Measurements from ENCODE around the gene BCKDHB.
"Not testable (repeated sequence)": the region's sequence is repeated elsewhere in the genome, so short reads cannot be mapped to it uniquely, and the experiment has no call there.

The BCKDHB gene

GRCh38 chr6:80106418-80107235 lies at the start of gene BCKDHB:
TSS of gene BCKDHB (plus strand) at chr6:80106671. CDS start at chr6:80106694, 23 bp downstream.
- peak; percentile 98 for DNase-seq (ENCODE audit: low spot score)

GRCh38 chr6:80060774-80061173 lies 45.7 kb upstream of the BCKDHB start:
- no peak for DNase-seq (ENCODE audit: low spot score)

- not testable (repeated sequence) for DNase-seq (ENCODE audit: low spot score)
Observed at GRCh38 chr6:80068146-80068545, 38.3 kb upstream of the BCKDHB start.

- not testable (repeated sequence) for DNase-seq (ENCODE audit: low spot score)
Observed at GRCh38 chr6:80070431-80070830, 36.0 kb upstream of the BCKDHB start.

- no peak for DNase-seq (ENCODE audit: low spot score)
Observed at GRCh38 chr6:80077067-80077466, 29.4 kb upstream of the BCKDHB start.

GRCh38 chr6:80088637-80089036 lies 17.8 kb upstream of the BCKDHB start:
- DNase-seq (ENCODE audit: low spot score), result no peak

- DNase-seq (ENCODE audit: low spot score), result no peak
Observed at GRCh38 chr6:80091506-80091905, 15.0 kb upstream of the BCKDHB start.

- DNase-seq (ENCODE audit: low spot score), result peak; percentile 33
Observed at GRCh38 chr6:80094017-80094416, 12.5 kb upstream of the BCKDHB start.

- DNase-seq (ENCODE audit: low spot score), result no peak
Observed at GRCh38 chr6:80095600-80095999, 10.9 kb upstream of the BCKDHB start.

- no peak for DNase-seq (ENCODE audit: low spot score)
Observed at GRCh38 chr6:80098392-80098791, 8.1 kb upstream of the BCKDHB start.

- no peak for DNase-seq (ENCODE audit: low spot score)
Observed at GRCh38 chr6:80104520-80104919, 2.0 kb upstream of the BCKDHB start.

GRCh38 chr6:80105972-80106417 lies 476 bp upstream of the BCKDHB start:
- DNase-seq (ENCODE audit: low spot score), result no peak

- DNase-seq (ENCODE audit: low spot score), result not testable (repeated sequence)
Observed at GRCh38 chr6:80122576-80122975, 16.1 kb downstream of the BCKDHB start.

GRCh38 chr6:80126657-80127345 lies 20.3 kb downstream of the BCKDHB start:
- DNase-seq (ENCODE audit: low spot score), result no peak

GRCh38 chr6:80129485-80129884 lies 23.0 kb downstream of the BCKDHB start:
- no peak for DNase-seq (ENCODE audit: low spot score)

GRCh38 chr6:80133020-80133419 lies 26.5 kb downstream of the BCKDHB start:
- DNase-seq (ENCODE audit: low spot score), result peak; percentile 56

- DNase-seq (ENCODE audit: low spot score), result no peak
Observed at GRCh38 chr6:80134065-80134464, 27.6 kb downstream of the BCKDHB start.

GRCh38 chr6:80142586-80142985 lies 36.1 kb downstream of the BCKDHB start:
- no peak for DNase-seq (ENCODE audit: low spot score)

GRCh38 chr6:80143419-80143937 lies 37.0 kb downstream of the BCKDHB start:
- DNase-seq (ENCODE audit: low spot score), result peak; percentile 55

GRCh38 chr6:80144753-80145315 lies 38.4 kb downstream of the BCKDHB start:
- no peak for DNase-seq (ENCODE audit: low spot score)

GRCh38 chr6:80145509-80145908 lies 39.0 kb downstream of the BCKDHB start:
- no peak for DNase-seq (ENCODE audit: low spot score)

- no peak for DNase-seq (ENCODE audit: low spot score)
Observed at GRCh38 chr6:80145921-80146320, 39.5 kb downstream of the BCKDHB start.

GRCh38 chr6:80148220-80148619 lies 41.7 kb downstream of the BCKDHB start:
- no peak for DNase-seq (ENCODE audit: low spot score)

Measured in kidney capillary endothelial cell (primary cell).